Transverse colon (tissue), 4 donors: ENCODE results near the gene TMEM200C. TPM values are rescaled to one million over a fixed set of nuclear protein-coding genes. Genes with fewer than 3 reads are reported as not detected.

Source experiments
- DNase-seq: peaks from one replicate; pipeline ENCODE4 v3.0.0-alpha.2; 2019
- H3K27ac ChIP-seq, 4 donors: fragments of 200-600 bp; sonication (generic); 2 replicates each; pipeline ENCODE4 v1.5.1; 2016 to 2018; ENCODE audit warnings: inconsistent platforms in 4 of 4
- H3K27me3 ChIP-seq: fragments of 200-600 bp; sonication (generic); 2 replicates; pipeline ENCODE4 v1.5.1; 2017; ENCODE audit warnings: inconsistent platforms
- H3K36me3 ChIP-seq, 4 donors: fragments of 200-600 bp; sonication (generic); 2 replicates each; pipeline ENCODE4 v1.5.1; 2017 to 2019; ENCODE audit warnings: inconsistent platforms in 4 of 4
- H3K4me1 ChIP-seq, 4 donors: fragments of 200-600 bp; sonication (generic); 2 replicates each; pipeline ENCODE4 v1.5.1; 2017 to 2020; ENCODE audit warnings: inconsistent platforms in 4 of 4
- H3K4me3 ChIP-seq, 4 donors: fragments of 200-600 bp; sonication (generic); 1 replicate in 1 of 4; 2 replicates in 3 of 4; pipeline versions ENCODE4 v1.5.1 to v1.6.1; 2017 to 2019; ENCODE audit warnings: inconsistent platforms in 4 of 4
- H3K9me3 ChIP-seq, 2 donors: fragments of 200-600 bp; sonication (generic); 2 replicates each; pipeline ENCODE4 v1.5.1; 2017 to 2019; ENCODE audit warnings: inconsistent platforms in 2 of 2
- EP300 ChIP-seq: sonication (generic); formaldehyde crosslinking; IDR thresholded peaks from one replicate; pipeline ENCODE4 v1.6.1; 2017; ENCODE audit warnings: antibody characterized with exemption, low read depth
- POLR2A ChIP-seq: fragments of 450-650 bp; IDR thresholded peaks from one replicate; pipeline ENCODE4 v1.6.1; 2016; ENCODE audit warnings: antibody characterized with exemption, mild to moderate bottlenecking, moderate library complexity
- POLR2AphosphoS5 ChIP-seq, 3 donors: sonication (generic); formaldehyde crosslinking; IDR thresholded peaks; one replicate each; pipeline ENCODE4 v1.6.1; 2016; ENCODE audit warnings: antibody characterized with exemption in 3 of 3
- WGBS, 2 donors: methylation state at CpG; one replicate each; pipeline ENCODE4 v1.1.5; 2018; ENCODE audit warnings: low coverage in 1 of 2; 5-methylcytosine and 5-hydroxymethylcytosine counted together
- in situ Hi-C, 4 donors: fragments of 200-750 bp; cut with MboI; loops; one replicate each; pipeline versions ENCODE4 v1.15.0 to v1.15.1; 2017; ENCODE audit warnings: low sequenced_read_pairs in 3 of 4, low pct_ligation_motif_present in 1 of 4, low pct_unique_long_range_greater_than_20kb in 1 of 4
- intact Hi-C: fragments of 100-400 bp; cut with DNase I; formaldehyde crosslinking; loops from one replicate; pipeline ENCODE4 v1.15.1; 2023; ENCODE audit warnings: low total_unique reads
- small RNA-seq, 4 donors: library from RNA; depleted of rRNA; stranded (forward); fragments of <200 nt; gene quantifications; one replicate each; pipeline ENCODE3, GENCODE V24; 2016
- total RNA-seq, 4 donors: library from RNA; depleted of rRNA; stranded (reverse); fragments of >200 nt; gene quantifications; one replicate each; pipeline ENCODE4 v1.1.0, GENCODE V29; 2016
- TF ChIP-seq, protein P1 (sequence below), 5 experiments: fragments of 200-600 bp in 3 of 5; fragments of 450-650 bp in 2 of 5; sonication (generic) in 3 of 5; IDR thresholded peaks; 1 replicate in 2 of 5; 2 replicates in 3 of 5; pipeline ENCODE4 v1.5.1; 2016 to 2017; ENCODE audit warnings: antibody characterized with exemption in 5 of 5, inconsistent platforms in 3 of 5, mild to moderate bottlenecking in 2 of 5, moderate library complexity in 1 of 5

TMEM200C gene
- total RNA-seq, 4 donors from 2014 or later = 0.14 to 3.7 (median 0.58) TPM

- H3K9me3 ChIP-seq = no peaks in the 10 kb centered on the region
- no peak overlapping the region for H3K27ac ChIP-seq
- WGBS, 2 donors = 60 to 71% methylated on average over 1 to 4 of the region's 4 CpGs
- H3K4me3 ChIP-seq = no peak overlapping the region
- DNase-seq = no peak
- TF ChIP-seq POLR2AphosphoS5 (IDR thresholded peaks at IDR 0.05) = no peak
- no peak for TF ChIP-seq EP300
- TF ChIP-seq, protein P1, sequence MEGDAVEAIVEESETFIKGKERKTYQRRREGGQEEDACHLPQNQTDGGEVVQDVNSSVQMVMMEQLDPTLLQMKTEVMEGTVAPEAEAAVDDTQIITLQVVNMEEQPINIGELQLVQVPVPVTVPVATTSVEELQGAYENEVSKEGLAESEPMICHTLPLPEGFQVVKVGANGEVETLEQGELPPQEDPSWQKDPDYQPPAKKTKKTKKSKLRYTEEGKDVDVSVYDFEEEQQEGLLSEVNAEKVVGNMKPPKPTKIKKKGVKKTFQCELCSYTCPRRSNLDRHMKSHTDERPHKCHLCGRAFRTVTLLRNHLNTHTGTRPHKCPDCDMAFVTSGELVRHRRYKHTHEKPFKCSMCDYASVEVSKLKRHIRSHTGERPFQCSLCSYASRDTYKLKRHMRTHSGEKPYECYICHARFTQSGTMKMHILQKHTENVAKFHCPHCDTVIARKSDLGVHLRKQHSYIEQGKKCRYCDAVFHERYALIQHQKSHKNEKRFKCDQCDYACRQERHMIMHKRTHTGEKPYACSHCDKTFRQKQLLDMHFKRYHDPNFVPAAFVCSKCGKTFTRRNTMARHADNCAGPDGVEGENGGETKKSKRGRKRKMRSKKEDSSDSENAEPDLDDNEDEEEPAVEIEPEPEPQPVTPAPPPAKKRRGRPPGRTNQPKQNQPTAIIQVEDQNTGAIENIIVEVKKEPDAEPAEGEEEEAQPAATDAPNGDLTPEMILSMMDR (IDR thresholded peaks at IDR 0.05) = no peak
- no peak for TF ChIP-seq POLR2A
- H3K36me3 ChIP-seq = no peaks in the 10 kb centered on the region
- H3K4me1 ChIP-seq = no peaks in the 10 kb centered on the region
- intact Hi-C loops = no loop called here
- in situ Hi-C loops = loop anchor here in 1 of 4 donors (25.0 kb wide), 1 partner anchor 228 kb away; no protein-coding TSS in a partner anchor
- no peaks in the 10 kb centered on the region for H3K27me3 ChIP-seq
Observed at GRCh38 chr18:5840547-5840946, 54.8 kb downstream of the TMEM200C start.

- in situ Hi-C loops (loop anchor here in 1 of 4 donors (25.0 kb wide), 1 partner anchor 228 kb away; no protein-coding TSS in a partner anchor), intact Hi-C loops (no loop called here)
- Histone ChIP-seq H3K4me3 (no peak overlapping the region), H3K4me1 (no peaks in the 10 kb centered on the region), H3K27me3 (no peaks in the 10 kb centered on the region), H3K9me3 (no peaks in the 10 kb centered on the region), H3K36me3 (no peaks in the 10 kb centered on the region), H3K27ac (no peak overlapping the region)
- TF ChIP-seq EP300 (no peak), POLR2AphosphoS5 (IDR thresholded peaks at IDR 0.05) (no peak), POLR2A (no peak)
- TF ChIP-seq, protein P1 (IDR thresholded peaks at IDR 0.05) = no peak
- 45% methylated on average over 2 of the region's 2 CpGs; no CpG with 5 or more reads in 1 of the 2 donors for WGBS, 2 donors
- DNase-seq = no peak
Observed at GRCh38 chr18:5840025-5840424, 55.3 kb downstream of the TMEM200C start.

DNA sequence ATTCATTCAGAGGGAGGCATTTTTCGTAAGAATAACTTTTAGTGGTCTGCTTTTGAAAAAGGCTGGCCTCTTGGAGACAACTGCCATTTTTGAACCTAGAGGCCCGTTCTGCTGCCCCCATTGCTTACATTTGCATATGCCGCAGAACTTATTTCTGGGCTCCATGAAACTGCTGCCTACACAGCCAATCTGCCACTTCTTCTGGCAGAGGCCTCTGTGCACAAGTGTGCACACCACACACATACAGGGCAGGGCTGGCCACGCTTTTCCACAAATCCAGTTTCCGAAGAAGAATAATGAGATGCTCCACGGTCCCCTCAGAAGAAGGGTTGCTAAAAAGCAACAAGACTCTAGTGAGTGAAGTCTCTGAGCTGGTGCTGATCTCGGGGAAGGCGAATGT, 56.2 kb downstream of the TMEM200C start:
- Histone ChIP-seq H3K27ac (no peak overlapping the region), H3K27me3 (no peaks in the 10 kb centered on the region), H3K4me3 (no peak overlapping the region), H3K36me3 (no peaks in the 10 kb centered on the region), H3K4me1 (no peaks in the 10 kb centered on the region), H3K9me3 (no peaks in the 10 kb centered on the region)
- 85 to 90% methylated on average over 2 to 8 of the region's 8 CpGs for WGBS, 2 donors
- in situ Hi-C loops = loop anchor here in 1 of 4 donors (25.0 kb wide), 1 partner anchor 227 kb away; no protein-coding TSS in a partner anchor
- no peak for DNase-seq
- TF ChIP-seq POLR2AphosphoS5 (IDR thresholded peaks at IDR 0.05) (no peak), POLR2A (no peak)
- TF ChIP-seq, protein P1 (IDR thresholded peaks at IDR 0.05) = no peak
- intact Hi-C loops = no loop called here

Small RNA genes lying within 50 kb of the gene (small RNA-seq; reads per million reads assigned to genes)
- gene MIR3976 = 0 reads per million in 4 donors
